Ishikawa (cell line): Measurements from ENCODE around the gene NUP58.

Source experiments
- CEBPB ChIP-seq: IDR thresholded peaks from 2 replicates; pipeline ENCODE4 v1.6.1; 2012
- CREB1 ChIP-seq: IDR thresholded peaks from 2 replicates; pipeline ENCODE4 v1.6.1; 2012; ENCODE audit warnings: low read depth
- EGR1 ChIP-seq: IDR thresholded peaks from 2 replicates; pipeline ENCODE4 v1.6.1; 2012
- EP300 ChIP-seq: IDR thresholded peaks from 2 replicates; pipeline ENCODE4 v1.6.1; 2012; ENCODE audit warnings: borderline replicate concordance
- RAD21 ChIP-seq: IDR thresholded peaks from 2 replicates; pipeline ENCODE4 v1.6.1; 2012; ENCODE audit warnings: low read depth
- TAF1 ChIP-seq: IDR thresholded peaks from 2 replicates; pipeline ENCODE4 v1.6.1; 2012; ENCODE audit warnings: low read depth, mild to moderate bottlenecking
- TCF12 ChIP-seq: IDR thresholded peaks from 2 replicates; pipeline ENCODE4 v1.6.1; 2012; ENCODE audit warnings: low read depth
- YY1 ChIP-seq: IDR thresholded peaks from 2 replicates; pipeline ENCODE4 v1.6.1; 2012; ENCODE audit warnings: low read depth
- ZBTB7A ChIP-seq: IDR thresholded peaks from 2 replicates; pipeline ENCODE4 v1.6.1; 2012; ENCODE audit warnings: low read depth
- TF ChIP-seq, protein P1 (sequence below): IDR thresholded peaks from 2 replicates; pipeline ENCODE4 v1.6.1; 2012
- TF ChIP-seq, protein P2 (sequence below): IDR thresholded peaks from 2 replicates; pipeline ENCODE4 v1.6.1; 2012
- TF ChIP-seq, protein P3 (sequence below): IDR thresholded peaks from 2 replicates; pipeline ENCODE4 v1.6.1; 2012; ENCODE audit warnings: low read depth, mild to moderate bottlenecking

DNA sequence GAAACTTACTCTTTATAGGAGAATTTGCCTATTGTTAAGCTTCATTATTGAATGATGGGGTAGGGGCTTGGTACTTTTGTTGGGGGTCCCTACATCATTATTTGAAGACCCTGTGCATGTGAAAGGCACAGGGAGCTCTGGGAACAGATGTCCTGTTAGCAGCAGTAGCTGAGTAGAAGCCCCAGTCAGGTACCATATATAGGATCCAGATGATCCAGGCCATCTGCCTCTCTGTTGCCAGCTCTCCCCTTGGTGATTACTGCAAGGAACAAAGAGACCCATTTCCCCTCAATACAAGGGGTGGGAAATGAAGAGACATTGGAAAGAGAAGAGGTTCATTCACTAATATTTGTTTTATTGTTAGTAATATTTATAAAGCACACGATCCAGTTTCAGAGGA, 9.7 kb upstream of the NUP58 start:
- no peak for TF ChIP-seq RAD21
- no peak for TF ChIP-seq CEBPB
- TF ChIP-seq, protein P1, sequence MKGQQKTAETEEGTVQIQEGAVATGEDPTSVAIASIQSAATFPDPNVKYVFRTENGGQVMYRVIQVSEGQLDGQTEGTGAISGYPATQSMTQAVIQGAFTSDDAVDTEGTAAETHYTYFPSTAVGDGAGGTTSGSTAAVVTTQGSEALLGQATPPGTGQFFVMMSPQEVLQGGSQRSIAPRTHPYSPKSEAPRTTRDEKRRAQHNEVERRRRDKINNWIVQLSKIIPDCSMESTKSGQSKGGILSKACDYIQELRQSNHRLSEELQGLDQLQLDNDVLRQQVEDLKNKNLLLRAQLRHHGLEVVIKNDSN = no peak
- no peak for TF ChIP-seq ZBTB7A
- no peak for TF ChIP-seq EP300
- TF ChIP-seq YY1 = no peak
- no peak for TF ChIP-seq TAF1
- TF ChIP-seq, protein P2, sequence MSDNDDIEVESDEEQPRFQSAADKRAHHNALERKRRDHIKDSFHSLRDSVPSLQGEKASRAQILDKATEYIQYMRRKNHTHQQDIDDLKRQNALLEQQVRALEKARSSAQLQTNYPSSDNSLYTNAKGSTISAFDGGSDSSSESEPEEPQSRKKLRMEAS = no peak
- TF ChIP-seq, protein P3, sequence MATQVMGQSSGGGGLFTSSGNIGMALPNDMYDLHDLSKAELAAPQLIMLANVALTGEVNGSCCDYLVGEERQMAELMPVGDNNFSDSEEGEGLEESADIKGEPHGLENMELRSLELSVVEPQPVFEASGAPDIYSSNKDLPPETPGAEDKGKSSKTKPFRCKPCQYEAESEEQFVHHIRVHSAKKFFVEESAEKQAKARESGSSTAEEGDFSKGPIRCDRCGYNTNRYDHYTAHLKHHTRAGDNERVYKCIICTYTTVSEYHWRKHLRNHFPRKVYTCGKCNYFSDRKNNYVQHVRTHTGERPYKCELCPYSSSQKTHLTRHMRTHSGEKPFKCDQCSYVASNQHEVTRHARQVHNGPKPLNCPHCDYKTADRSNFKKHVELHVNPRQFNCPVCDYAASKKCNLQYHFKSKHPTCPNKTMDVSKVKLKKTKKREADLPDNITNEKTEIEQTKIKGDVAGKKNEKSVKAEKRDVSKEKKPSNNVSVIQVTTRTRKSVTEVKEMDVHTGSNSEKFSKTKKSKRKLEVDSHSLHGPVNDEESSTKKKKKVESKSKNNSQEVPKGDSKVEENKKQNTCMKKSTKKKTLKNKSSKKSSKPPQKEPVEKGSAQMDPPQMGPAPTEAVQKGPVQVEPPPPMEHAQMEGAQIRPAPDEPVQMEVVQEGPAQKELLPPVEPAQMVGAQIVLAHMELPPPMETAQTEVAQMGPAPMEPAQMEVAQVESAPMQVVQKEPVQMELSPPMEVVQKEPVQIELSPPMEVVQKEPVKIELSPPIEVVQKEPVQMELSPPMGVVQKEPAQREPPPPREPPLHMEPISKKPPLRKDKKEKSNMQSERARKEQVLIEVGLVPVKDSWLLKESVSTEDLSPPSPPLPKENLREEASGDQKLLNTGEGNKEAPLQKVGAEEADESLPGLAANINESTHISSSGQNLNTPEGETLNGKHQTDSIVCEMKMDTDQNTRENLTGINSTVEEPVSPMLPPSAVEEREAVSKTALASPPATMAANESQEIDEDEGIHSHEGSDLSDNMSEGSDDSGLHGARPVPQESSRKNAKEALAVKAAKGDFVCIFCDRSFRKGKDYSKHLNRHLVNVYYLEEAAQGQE = no peak
- no peak for TF ChIP-seq CREB1
- TF ChIP-seq TCF12 = no peak
- no peak for TF ChIP-seq EGR1
